ENCODE results near the gene ADNP2. TPM values are rescaled to one million over a fixed set of nuclear protein-coding genes. Genes with fewer than 3 reads are reported as not detected.

Gene ADNP2
- total and polyA plus RNA-seq, 7 donors: 1.5 to 4.6 (median 3.4) TPM

GRCh38 chr18:80088823-80089222, 20.2 kb upstream of the ADNP2 start:
- ATAC-seq (no peak), DNase-seq (no peak)
- Histone ChIP-seq H3K27ac (no peak overlapping the region), H3K4me3 (no peak overlapping the region), H3K9me3 (peaks cover 30% of the 10 kb centered on the region), H3K36me3 (ENCODE audit: insufficient read depth in 1 of 2, low read depth in 1 of 2) (no peaks in the 10 kb centered on the region), H3K4me1 (no peaks in the 10 kb centered on the region), H3K27me3 (ENCODE audit: insufficient read depth in 3 of 3, low read length in 2 of 3) (no peaks in the 10 kb centered on the region)
- intact Hi-C loops (cut with DNase I): no loop called here
- TF ChIP-seq CTCF (IDR thresholded peaks at IDR 0.05): no peak

- no peak for ATAC-seq
- no peak for TF ChIP-seq CTCF (IDR thresholded peaks at IDR 0.05)
- Histone ChIP-seq H3K9me3 (peaks cover 3% of the 10 kb centered on the region), H3K4me3 (no peak overlapping the region), H3K27ac (no peak overlapping the region), H3K4me1 (no peaks in the 10 kb centered on the region), H3K36me3 (ENCODE audit: insufficient read depth in 1 of 2, low read depth in 1 of 2) (no peaks in the 10 kb centered on the region), H3K27me3 (ENCODE audit: insufficient read depth in 3 of 3, low read length in 2 of 3) (no peaks in the 10 kb centered on the region)
- intact Hi-C loops (cut with DNase I): no loop called here
- DNase-seq: no peak
- 78 to 91% (median 84%) methylated on average over 7 of the region's 7 CpGs for WGBS, 3 donors
Observed at GRCh38 chr18:80095414-80095813, 13.6 kb upstream of the ADNP2 start.

GRCh38 chr18:80096032-80096565, 13.0 kb upstream of the ADNP2 start:
- no peaks in the 10 kb centered on the region for H3K4me1 ChIP-seq
- intact Hi-C loops (cut with DNase I): no loop called here
- no peak for TF ChIP-seq CTCF (IDR thresholded peaks at IDR 0.05)
- H3K36me3 ChIP-seq (ENCODE audit: insufficient read depth in 1 of 2, low read depth in 1 of 2): no peaks in the 10 kb centered on the region
- 78 to 84% (median 81%) methylated on average over 10 of the region's 10 CpGs for WGBS, 3 donors
- ATAC-seq (no peak), DNase-seq (no peak)
- H3K27ac ChIP-seq: no peak overlapping the region
- no peaks in the 10 kb centered on the region for H3K27me3 ChIP-seq (ENCODE audit: insufficient read depth in 3 of 3, low read length in 2 of 3)
- no peaks in the 10 kb centered on the region for H3K9me3 ChIP-seq
- H3K4me3 ChIP-seq: no peak overlapping the region

- no peaks in the 10 kb centered on the region for H3K36me3 ChIP-seq (ENCODE audit: insufficient read depth in 1 of 2, low read depth in 1 of 2)
- no peaks in the 10 kb centered on the region for H3K9me3 ChIP-seq
- H3K27me3 ChIP-seq (ENCODE audit: insufficient read depth in 3 of 3, low read length in 2 of 3): no peaks in the 10 kb centered on the region
- TF ChIP-seq CTCF (IDR thresholded peaks at IDR 0.05): no peak
- intact Hi-C loops (cut with DNase I): no loop called here
- H3K4me1 ChIP-seq: no peaks in the 10 kb centered on the region
- ATAC-seq: no peak
- H3K27ac ChIP-seq: no peak overlapping the region
- no peak for DNase-seq
- 90 to 92% (median 90%) methylated on average over 9 of the region's 9 CpGs for WGBS, 3 donors
- no peak overlapping the region for H3K4me3 ChIP-seq
Observed at GRCh38 chr18:80097201-80097600, 11.9 kb upstream of the ADNP2 start.

- TF ChIP-seq CTCF (IDR thresholded peaks at IDR 0.05): no peak
- intact Hi-C loops (cut with DNase I): no loop called here
- H3K27me3 ChIP-seq (ENCODE audit: insufficient read depth in 3 of 3, low read length in 2 of 3): no peaks in the 10 kb centered on the region
- 55 to 58% (median 55%) methylated on average over 6 of the region's 6 CpGs for WGBS, 3 donors
- H3K9me3 ChIP-seq: peaks cover under 1% of the 10 kb centered on the region
- DNase-seq: no peak
- H3K4me3 ChIP-seq: no peak overlapping the region
- peak in 1 of 4 donors; percentile 36 for ATAC-seq
- no peaks in the 10 kb centered on the region for H3K36me3 ChIP-seq (ENCODE audit: insufficient read depth in 1 of 2, low read depth in 1 of 2)
- H3K4me1 ChIP-seq: no peaks in the 10 kb centered on the region
- H3K27ac ChIP-seq: no peak overlapping the region
Observed at GRCh38 chr18:80103231-80103630, 5.8 kb upstream of the ADNP2 start.
